B cell (primary cell): Measurements from ENCODE around the gene PDE6A. TPM values are rescaled to one million over a fixed set of nuclear protein-coding genes. Genes with fewer than 3 reads are reported as not detected.

ENCODE experiments used
- ATAC-seq: fragments of 200-7000 bp; cut with Tn5 transposase; one replicate; pipeline ENCODE4 v1.10.0; 2021; ENCODE audit warnings: low read depth, mild to moderate bottlenecking, moderate number of reproducible peaks, moderate library complexity
- CTCF ChIA-PET: fragments of 350-600 bp; sonication (Branson Sonifier 250); formaldehyde crosslinking; loops from one replicate; lab custom pipeline; 2021; ENCODE audit warnings: antibody characterized with exemption, inconsistent platforms; lab: Charles Lee
- POLR2A ChIA-PET: fragments of 350-600 bp; sonication (Branson Sonifier 250); formaldehyde crosslinking; loops from one replicate; lab custom pipeline; 2021; ENCODE audit warnings: antibody characterized with exemption; lab: Charles Lee
- DNase-seq: peaks from one replicate; pipeline ENCODE4 v3.0.0; 2013
- H2AFZ ChIP-seq: 2 replicates; pipeline ENCODE4 v1.6.1; 2012; ENCODE audit warnings: mild to moderate bottlenecking, low read depth, low read length; ENCODE audit not compliant: insufficient read depth, poor library complexity, severe bottlenecking
- H3K27ac ChIP-seq, 2 donors: 1 replicate in 1 of 2; 2 replicates in 1 of 2; pipeline ENCODE4 v1.5.1; 2012 to 2013; ENCODE audit warnings: low read length in 2 of 2, mild to moderate bottlenecking in 2 of 2, moderate library complexity in 1 of 2
- H3K27me3 ChIP-seq, 4 experiments: fragments of 200-600 bp in 1 of 4; sonication (generic) in 1 of 4; replicated peaks in 1 of 4; 1 replicate in 2 of 4; 2 replicates in 2 of 4; pipeline versions ENCODE4 v1.6.1 to v1.7.0; 2013 to 2016; ENCODE audit warnings: low read length in 3 of 4, mild to moderate bottlenecking in 2 of 4, mixed read lengths in 1 of 4, moderate library complexity in 1 of 4; ENCODE audit not compliant: insufficient read depth in 4 of 4, control insufficient read depth in 3 of 4; ENCODE audit errors: control extremely low read depth in 1 of 4
- H3K36me3 ChIP-seq, 2 experiments: replicated peaks in 1 of 2; 1 replicate in 1 of 2; 2 replicates in 1 of 2; pipeline versions ENCODE4 v1.6.1 to v1.7.1; 2013; ENCODE audit warnings: low read length in 1 of 2; ENCODE audit not compliant: insufficient read depth in 2 of 2, control insufficient read depth in 1 of 2; ENCODE audit errors: control extremely low read depth in 1 of 2, extremely low read depth in 1 of 2
- H3K4me1 ChIP-seq, 2 donors: fragments of 200-600 bp in 1 of 2; sonication (generic) in 1 of 2; 1 replicate in 1 of 2; 2 replicates in 1 of 2; pipeline versions ENCODE4 v1.5.1 to v1.6.1; 2013 to 2017; ENCODE audit warnings: low read length in 2 of 2; ENCODE audit not compliant: control insufficient read depth in 2 of 2, insufficient read depth in 2 of 2
- H3K4me2 ChIP-seq: replicated peaks from 2 replicates; pipeline ENCODE3; 2012; ENCODE audit warnings: mild to moderate bottlenecking, low read depth, low read length; ENCODE audit not compliant: poor library complexity, severe bottlenecking
- H3K4me3 ChIP-seq, 5 experiments: fragments of 200-600 bp in 1 of 5; sonication (generic) in 1 of 5; 1 replicate in 3 of 5; 2 replicates in 2 of 5; pipeline versions ENCODE4 v1.5.1 to v1.7.0; 2011 to 2016; ENCODE audit warnings: low read length in 4 of 5, mild to moderate bottlenecking in 4 of 5, low read depth in 2 of 5, control low read depth in 1 of 5, moderate library complexity in 1 of 5; ENCODE audit not compliant: insufficient read depth in 1 of 5; ENCODE audit errors: control extremely low read depth in 1 of 5, extremely low read depth in 1 of 5
- H3K79me2 ChIP-seq: fragments of 200-600 bp; sonication (generic); one replicate; pipeline ENCODE4 v1.6.0; 2016; ENCODE audit warnings: low read length; ENCODE audit not compliant: control insufficient read depth, insufficient read depth
- H3K9ac ChIP-seq: fragments of 200-600 bp; sonication (generic); 2 replicates; pipeline ENCODE4 v1.6.1; 2017; ENCODE audit warnings: mild to moderate bottlenecking, low read length, moderate library complexity
- H3K9me3 ChIP-seq, 3 donors: one replicate each; pipeline versions ENCODE4 v1.6.1 to v1.7.1; 2013; ENCODE audit warnings: low read length in 2 of 3; ENCODE audit not compliant: control insufficient read depth in 2 of 3, insufficient read depth in 1 of 3; ENCODE audit errors: control extremely low read depth in 1 of 3
- H4K20me1 ChIP-seq: 2 replicates; pipeline ENCODE4 v1.6.0; 2012; ENCODE audit warnings: mild to moderate bottlenecking, low read length; ENCODE audit not compliant: insufficient read depth, control insufficient read depth, poor library complexity, severe bottlenecking
- H3K27ac Mint-ChIP-seq: one replicate; pipeline ENCODE4 v1.8.0; 2021; ENCODE audit warnings: mixed read lengths
- H3K27me3 Mint-ChIP-seq: one replicate; pipeline ENCODE4 v1.8.0; 2021; ENCODE audit warnings: mixed read lengths
- H3K4me1 Mint-ChIP-seq: one replicate; pipeline ENCODE4 v1.8.0; 2021; ENCODE audit warnings: mixed read lengths
- H3K4me3 Mint-ChIP-seq: one replicate; pipeline ENCODE4 v1.8.0; 2021; ENCODE audit warnings: mixed read lengths
- H3K9me3 Mint-ChIP-seq: one replicate; pipeline ENCODE4 v1.8.0; 2022; ENCODE audit warnings: mixed read lengths; ENCODE audit not compliant: insufficient read depth
- EZH2 ChIP-seq: IDR thresholded peaks from 2 replicates; pipeline ENCODE4 v1.6.1; 2012; ENCODE audit warnings: borderline replicate concordance, low read depth, mild to moderate bottlenecking, moderate library complexity, low read length; ENCODE audit not compliant: insufficient read depth, poor library complexity, severe bottlenecking
- WGBS: methylation state at CpG from one replicate; pipeline ENCODE4 v1.1.5; 2013; ENCODE audit warnings: missing lambda C conversion rate; ENCODE audit not compliant: insufficient coverage; 5-methylcytosine and 5-hydroxymethylcytosine counted together
- intact Hi-C: fragments of 100-400 bp; cut with micrococcal nuclease; formaldehyde crosslinking; loops from one replicate; pipeline ENCODE4 v1.10.0; 2022
- polyA plus RNA-seq: library from polyadenylated mRNA; depleted of rRNA; stranded (reverse); fragments of >200 nt; gene quantifications from 2 replicates; pipeline ENCODE4 v1.2.3, GENCODE V29; 2012
- total RNA-seq, 2 donors: library from RNA; stranded (reverse); fragments of 120-200 nt in 1 of 2; gene quantifications; 1 replicate in 1 of 2; 2 replicates in 1 of 2; pipeline versions ENCODE4 v1.2.3 to v1.2.4, GENCODE V29; 2013 to 2022
- TF ChIP-seq, protein P1 (sequence below): fragments of 200-600 bp; IDR thresholded peaks from one replicate; pipeline ENCODE4 v1.8.0; 2022; ENCODE audit warnings: antibody characterized with exemption, mild to moderate bottlenecking

PDE6A gene
- total and polyA plus RNA-seq, 2 donors (not counting 1 experiment from before 2014, with no cell fraction given) = not detected

DNA sequence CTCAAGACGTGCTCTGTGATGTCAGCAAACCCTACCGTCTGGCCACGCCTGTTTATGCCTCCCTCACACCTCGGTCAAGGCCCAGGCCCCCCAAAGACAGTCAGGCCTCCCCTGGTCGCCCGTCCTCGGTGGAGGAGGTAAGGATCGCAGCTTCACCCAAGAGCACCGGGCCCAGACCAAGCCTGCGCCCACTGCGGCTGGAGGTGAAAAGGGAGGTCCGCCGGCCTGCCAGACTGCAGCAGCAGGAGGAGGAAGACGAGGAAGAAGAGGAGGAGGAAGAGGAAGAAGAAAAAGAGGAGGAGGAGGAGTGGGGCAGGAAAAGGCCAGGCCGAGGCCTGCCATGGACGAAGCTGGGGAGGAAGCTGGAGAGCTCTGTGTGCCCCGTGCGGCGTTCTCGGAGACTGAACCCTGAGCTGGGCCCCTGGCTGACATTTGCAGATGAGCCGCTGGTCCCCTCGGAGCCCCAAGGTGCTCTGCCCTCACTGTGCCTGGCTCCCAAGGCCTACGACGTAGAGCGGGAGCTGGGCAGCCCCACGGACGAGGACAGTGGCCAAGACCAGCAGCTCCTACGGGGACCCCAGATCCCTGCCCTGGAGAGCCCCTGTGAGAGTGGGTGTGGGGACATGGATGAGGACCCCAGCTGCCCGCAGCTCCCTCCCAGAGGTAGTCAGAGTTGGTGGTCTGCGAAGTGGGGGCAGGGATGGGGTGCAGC lies 111.3 kb downstream of the PDE6A start:
- Histone ChIP-seq H3K4me1 (no peaks in the 10 kb centered on the region), H4K20me1 (peaks cover 4% of the 10 kb centered on the region), H3K27ac (no peak overlapping the region), H3K4me2 (no peak overlapping the region), H3K36me3 (peaks cover 0 to 19% of the 10 kb centered on the region in 2 experiments), H3K4me3 (no peak overlapping the region), H3K9me3 (no peaks in the 10 kb centered on the region), H2AFZ (no peak overlapping the region), H3K79me2 (no peaks in the 10 kb centered on the region), H3K9ac (no peak overlapping the region), H3K27me3 (no peaks in the 10 kb centered on the region)
- CTCF ChIA-PET = interaction anchor here (1.0 to 16.5 kb wide), 13 partner anchors 13 to 387 kb away, joined by 3 to 389 read pairs (median 9); partner anchors contain the start of gene SLC26A2
- Mint-ChIP-seq H3K9me3 (no peaks in the 10 kb centered on the region), H3K27me3 (no peaks in the 10 kb centered on the region), H3K4me3 (no peak overlapping the region), H3K4me1 (peaks cover 6% of the 10 kb centered on the region), H3K27ac (no peak overlapping the region)
- ATAC-seq (no peak), DNase-seq (no peak)
- TF ChIP-seq, protein P1, sequence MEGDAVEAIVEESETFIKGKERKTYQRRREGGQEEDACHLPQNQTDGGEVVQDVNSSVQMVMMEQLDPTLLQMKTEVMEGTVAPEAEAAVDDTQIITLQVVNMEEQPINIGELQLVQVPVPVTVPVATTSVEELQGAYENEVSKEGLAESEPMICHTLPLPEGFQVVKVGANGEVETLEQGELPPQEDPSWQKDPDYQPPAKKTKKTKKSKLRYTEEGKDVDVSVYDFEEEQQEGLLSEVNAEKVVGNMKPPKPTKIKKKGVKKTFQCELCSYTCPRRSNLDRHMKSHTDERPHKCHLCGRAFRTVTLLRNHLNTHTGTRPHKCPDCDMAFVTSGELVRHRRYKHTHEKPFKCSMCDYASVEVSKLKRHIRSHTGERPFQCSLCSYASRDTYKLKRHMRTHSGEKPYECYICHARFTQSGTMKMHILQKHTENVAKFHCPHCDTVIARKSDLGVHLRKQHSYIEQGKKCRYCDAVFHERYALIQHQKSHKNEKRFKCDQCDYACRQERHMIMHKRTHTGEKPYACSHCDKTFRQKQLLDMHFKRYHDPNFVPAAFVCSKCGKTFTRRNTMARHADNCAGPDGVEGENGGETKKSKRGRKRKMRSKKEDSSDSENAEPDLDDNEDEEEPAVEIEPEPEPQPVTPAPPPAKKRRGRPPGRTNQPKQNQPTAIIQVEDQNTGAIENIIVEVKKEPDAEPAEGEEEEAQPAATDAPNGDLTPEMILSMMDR = no peak
- TF ChIP-seq EZH2 = no peak
- 96% methylated on average over 30 of the region's 30 CpGs for WGBS
- POLR2A ChIA-PET = no interaction called here
- intact Hi-C loops = no loop called here

DNA sequence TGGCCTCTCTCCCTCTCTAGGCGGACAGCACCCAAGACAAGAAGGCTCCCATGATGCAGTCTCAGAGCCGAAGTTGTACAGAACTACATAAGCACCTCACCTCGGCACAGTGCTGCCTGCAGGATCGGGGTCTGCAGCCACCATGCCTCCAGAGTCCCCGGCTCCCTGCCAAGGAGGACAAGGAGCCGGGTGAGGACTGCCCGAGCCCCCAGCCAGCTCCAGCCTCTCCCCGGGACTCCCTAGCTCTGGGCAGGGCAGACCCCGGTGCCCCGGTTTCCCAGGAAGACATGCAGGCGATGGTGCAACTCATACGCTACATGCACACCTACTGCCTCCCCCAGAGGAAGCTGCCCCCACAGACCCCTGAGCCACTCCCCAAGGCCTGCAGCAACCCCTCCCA lies 112.0 kb downstream of the PDE6A start:
- DNase-seq = no peak
- CTCF ChIA-PET = interaction anchor here (1.4 to 16.5 kb wide), 9 partner anchors 13 to 385 kb away, joined by 4 to 389 read pairs (median 14); no protein-coding TSS in a partner anchor
- Histone ChIP-seq H3K27me3 (no peaks in the 10 kb centered on the region), H3K4me2 (no peak overlapping the region), H2AFZ (no peak overlapping the region), H3K79me2 (no peaks in the 10 kb centered on the region), H3K9ac (no peak overlapping the region), H3K36me3 (peaks cover 0 to 21% of the 10 kb centered on the region in 2 experiments), H3K4me3 (no peak overlapping the region), H3K4me1 (no peaks in the 10 kb centered on the region), H4K20me1 (peaks cover 4% of the 10 kb centered on the region), H3K27ac (no peak overlapping the region), H3K9me3 (no peaks in the 10 kb centered on the region)
- POLR2A ChIA-PET = interaction anchor here (1.3 kb wide), 1 partner anchor 158 kb away, joined by 4 read pairs; no protein-coding TSS in a partner anchor
- TF ChIP-seq EZH2 = no peak
- TF ChIP-seq, protein P1 = no peak
- Mint-ChIP-seq H3K9me3 (no peaks in the 10 kb centered on the region), H3K27me3 (no peaks in the 10 kb centered on the region), H3K4me1 (peaks cover 6% of the 10 kb centered on the region), H3K27ac (no peak overlapping the region), H3K4me3 (no peak overlapping the region)
- no peak for ATAC-seq
- 93% methylated on average over 12 of the region's 12 CpGs for WGBS
- intact Hi-C loops = no loop called here
